NCI-H2107 treated with DMSO at 0.1 percent for 48 hours (cell line): ENCODE results near the gene ADTRP.
"Not testable (repeated sequence)": the region's sequence is repeated elsewhere in the genome, so short reads cannot be mapped to it uniquely, and the experiment has no call there.

ENCODE experiments used
- DNase-seq: peaks from one replicate; lab custom pipeline; 2025; ENCODE audit not compliant: unreplicated experiment; lab: John Stamatoyannopoulos, UW

The ADTRP gene

GRCh38 chr6:11702089-11702488 is 76.5 kb downstream of the ADTRP start:
- DNase-seq: no peak

GRCh38 chr6:11701573-11701972 is 77.0 kb downstream of the ADTRP start:
- no peak for DNase-seq

DNA sequence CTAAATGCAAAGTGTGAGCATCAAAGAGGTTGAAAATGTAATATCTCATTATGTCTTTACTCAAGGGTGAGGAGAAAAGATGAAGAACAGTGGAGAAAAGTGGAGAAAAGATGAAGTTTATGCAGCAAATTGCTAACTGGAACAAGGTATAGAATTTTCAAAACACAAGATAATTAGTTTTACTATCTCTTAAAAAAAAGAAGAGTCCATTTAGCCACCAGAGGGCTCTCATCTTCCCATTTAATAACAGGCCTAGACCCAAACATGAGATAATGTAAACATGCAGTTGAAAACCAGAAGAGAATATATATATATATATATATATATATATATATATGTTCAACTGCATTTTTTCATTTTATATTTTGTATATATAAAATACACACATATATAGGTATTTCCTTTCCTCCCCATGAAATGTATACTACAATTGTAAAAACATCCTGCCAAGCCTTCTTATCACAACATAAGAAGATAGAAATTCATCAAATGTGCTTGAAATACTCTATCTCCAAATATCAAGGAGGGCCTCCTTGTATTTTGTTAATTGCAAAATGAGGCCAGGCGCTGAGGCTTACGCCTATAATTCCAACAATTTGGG is 78.4 kb downstream of the ADTRP start:
- peak; percentile 9 for DNase-seq

DNA sequence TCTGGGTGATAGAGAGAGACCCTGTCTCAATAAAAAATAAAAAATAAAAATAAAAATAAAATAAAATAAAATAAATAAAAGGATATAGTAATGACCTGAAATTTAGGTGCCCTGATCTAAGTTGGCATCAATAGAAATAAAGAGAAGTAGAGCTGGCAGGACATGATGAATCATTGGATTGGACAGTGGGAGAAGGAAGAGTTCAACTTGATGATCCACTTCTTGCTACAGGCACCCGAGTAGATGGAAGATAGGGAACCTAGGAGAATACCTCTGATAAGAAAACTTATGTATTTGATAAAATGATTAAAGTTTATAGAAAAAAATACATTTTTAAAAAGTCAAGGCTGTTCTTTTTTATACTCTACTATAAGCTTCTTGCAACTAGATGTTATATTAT is 79.0 kb downstream of the ADTRP start:
- DNase-seq: no peak

DNA sequence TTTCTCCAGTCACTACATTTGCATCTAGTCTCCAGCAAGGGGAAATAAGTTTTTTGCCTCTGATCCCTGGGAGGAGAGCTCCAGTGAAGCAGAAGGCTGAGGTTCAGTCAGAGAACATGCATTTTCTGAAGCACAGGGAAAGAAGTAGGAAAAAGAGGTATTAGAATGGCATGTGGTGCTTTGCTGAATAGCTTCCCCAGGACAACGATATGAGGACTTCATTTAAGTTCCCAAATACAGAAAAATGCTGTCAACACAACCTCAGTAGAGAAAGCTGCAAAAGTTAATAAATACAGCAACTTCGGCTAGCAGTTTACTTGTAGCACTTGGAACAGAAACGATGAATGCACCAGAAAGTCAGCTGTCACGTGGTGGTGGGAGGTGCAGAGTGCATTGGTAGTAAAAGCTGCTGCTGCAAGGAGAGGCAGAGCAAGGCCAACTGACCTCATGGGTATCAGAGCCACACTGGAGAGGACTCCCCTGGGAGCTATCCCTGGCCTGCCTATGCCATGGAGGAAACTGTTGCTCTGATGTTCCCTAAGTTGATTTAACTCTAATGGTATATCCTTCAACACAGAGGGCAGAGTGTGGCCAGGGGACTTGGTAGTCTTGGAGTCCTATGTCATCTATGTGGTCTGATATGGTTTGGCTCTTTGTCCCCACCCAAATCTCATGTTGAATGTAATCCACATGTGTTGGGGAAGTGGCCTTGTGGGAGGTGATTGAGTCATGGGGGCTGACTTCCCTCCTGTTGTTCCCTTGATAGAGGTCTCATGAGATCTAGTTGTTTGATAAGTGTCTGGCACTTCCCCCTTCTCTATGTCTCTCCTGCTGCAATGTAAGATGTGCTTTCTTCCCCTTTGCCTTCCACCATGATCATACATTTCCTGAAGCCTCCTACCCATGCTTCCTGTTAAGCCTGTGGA is 85.9 kb downstream of the ADTRP start:
- DNase-seq: no peak

- DNase-seq: no peak
These were observed 88.8 kb downstream of the ADTRP start for GRCh38 chr6:11689847-11690246.

DNA sequence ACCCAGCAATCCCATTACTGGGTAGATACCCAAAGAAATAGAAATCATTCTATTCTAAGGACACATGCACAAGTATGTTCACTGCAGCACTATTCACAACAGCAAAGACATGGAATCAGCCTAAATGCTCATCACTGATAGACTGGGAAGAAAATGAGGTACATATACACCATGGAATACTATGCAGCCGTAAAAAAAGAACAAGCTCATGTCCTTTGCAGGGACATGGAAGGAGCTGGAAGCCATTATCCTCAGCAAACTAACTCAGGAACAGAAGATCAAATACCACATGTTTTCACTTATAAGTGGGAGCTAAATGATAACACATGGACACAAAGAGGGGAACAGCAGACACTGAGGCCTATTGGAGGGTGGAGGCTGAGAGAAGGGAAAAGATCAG is 89.2 kb downstream of the ADTRP start:
- DNase-seq: not testable (repeated sequence)

- DNase-seq: no peak
These were observed 90.2 kb downstream of the ADTRP start for GRCh38 chr6:11688425-11688709.

GRCh38 chr6:11685481-11686093 is 93.0 kb downstream of the ADTRP start:
- no peak for DNase-seq

- DNase-seq: no peak
These were observed 93.6 kb downstream of the ADTRP start for GRCh38 chr6:11684901-11685480.

- no peak for DNase-seq
These were observed 94.7 kb downstream of the ADTRP start for GRCh38 chr6:11683871-11684270.

- no peak for DNase-seq
These were observed 96.0 kb downstream of the ADTRP start for GRCh38 chr6:11682561-11682975.

DNA sequence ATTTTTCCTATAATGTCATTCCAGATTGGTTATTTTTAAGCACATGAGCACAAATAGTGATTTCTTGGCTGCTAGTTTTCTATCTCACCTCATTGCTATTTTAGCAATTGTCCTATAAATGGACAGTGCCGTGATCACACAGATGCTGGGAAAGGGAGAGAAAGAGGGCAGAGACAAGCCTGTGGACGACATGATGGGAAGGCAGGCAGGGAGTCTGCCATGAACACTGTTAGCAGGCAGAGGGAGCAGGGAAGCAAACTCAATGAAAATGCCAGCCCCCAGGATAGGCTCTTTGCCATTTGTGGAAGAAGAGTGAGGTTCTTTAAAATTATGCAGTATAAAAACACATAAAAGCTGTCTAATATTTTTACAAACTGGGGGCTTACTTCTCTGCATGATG is 96.8 kb downstream of the ADTRP start:
- DNase-seq: no peak

DNA sequence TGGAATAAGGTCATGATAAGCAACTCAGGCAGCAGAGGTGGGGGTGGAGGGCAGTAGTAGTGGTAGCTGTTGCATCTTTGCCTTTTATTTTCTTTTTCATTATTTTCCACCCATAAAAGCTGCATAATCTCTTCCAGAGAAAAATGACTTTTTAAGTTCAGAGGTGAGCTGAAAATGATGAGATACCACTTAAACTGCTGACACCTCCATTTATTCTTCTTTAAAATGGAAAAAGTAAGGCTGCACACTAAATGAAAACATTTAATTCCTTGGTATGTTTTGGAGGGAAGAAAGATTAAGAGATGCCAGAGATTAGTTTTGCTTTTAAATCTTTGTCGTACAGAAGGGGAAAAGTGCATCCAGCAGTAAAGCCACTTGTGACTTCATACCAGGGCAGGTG is 97.2 kb downstream of the ADTRP start:
- no peak for DNase-seq

DNA sequence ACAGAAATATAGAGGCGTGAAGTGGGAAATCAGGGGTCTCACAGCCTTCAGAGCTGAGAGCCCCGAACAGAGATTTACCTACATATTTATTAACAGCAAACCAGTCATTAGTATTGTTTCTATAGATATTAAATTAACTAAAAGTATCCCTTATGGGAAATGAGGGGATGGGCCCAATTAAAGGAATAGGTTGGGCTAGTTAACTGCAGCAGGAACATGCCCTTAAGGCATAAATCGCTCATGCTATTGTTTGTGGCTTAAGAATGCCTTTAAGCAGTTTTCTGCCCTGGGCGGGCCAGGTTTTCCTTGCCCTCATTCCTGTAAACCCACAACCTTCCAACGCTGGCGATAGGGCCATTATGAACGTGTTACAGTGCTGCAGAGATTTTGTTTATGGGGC is 98.1 kb downstream of the ADTRP start:
- DNase-seq: not testable (repeated sequence)

- DNase-seq: no peak
These were observed 99.5 kb downstream of the ADTRP start for GRCh38 chr6:11679099-11679498.

GRCh38 chr6:11675601-11676000 is 103.0 kb downstream of the ADTRP start:
- DNase-seq: no peak

- no peak for DNase-seq
These were observed 105.9 kb downstream of the ADTRP start for GRCh38 chr6:11672669-11673068.

- DNase-seq: no peak
These were observed 106.3 kb downstream of the ADTRP start for GRCh38 chr6:11672256-11672655.

DNA sequence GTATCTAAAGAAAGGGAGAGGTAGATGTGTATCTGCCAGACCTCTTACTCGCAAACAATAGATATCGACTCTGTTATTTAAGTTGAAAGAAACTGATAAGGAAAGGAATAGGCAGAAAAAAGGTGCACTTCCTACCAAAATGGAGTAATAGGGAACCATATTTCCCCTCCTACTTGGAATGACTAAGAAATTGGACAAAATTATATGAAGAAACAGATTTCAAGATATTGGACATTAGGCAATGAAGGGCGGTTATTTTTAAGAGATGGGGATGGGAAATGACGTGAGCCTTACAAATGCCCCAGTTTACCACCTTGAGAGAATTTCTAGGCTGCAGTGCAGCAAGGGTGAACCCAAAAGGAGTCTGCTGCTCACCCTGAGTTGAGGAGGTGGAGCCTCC is 108.9 kb downstream of the ADTRP start:
- DNase-seq: no peak

- no peak for DNase-seq
These were observed 110.1 kb downstream of the ADTRP start for GRCh38 chr6:11668455-11668854.

GRCh38 chr6:11667876-11668275 is 110.7 kb downstream of the ADTRP start:
- DNase-seq: no peak
